Activated naive CD8-positive, alpha-beta T cell (primary cell): ENCODE measurements around the gene NSUN6.

Experiments used
- H3K27ac Mint-ChIP-seq: one replicate; pipeline ENCODE4 v1.8.0; 2021; ENCODE audit warnings: mixed read lengths
- H3K27me3 Mint-ChIP-seq: one replicate; pipeline ENCODE4 v1.8.0; 2021; ENCODE audit warnings: mixed read lengths
- H3K36me3 Mint-ChIP-seq: one replicate; pipeline ENCODE4 v1.8.0; 2021; ENCODE audit warnings: mixed read lengths
- H3K4me1 Mint-ChIP-seq: one replicate; pipeline ENCODE4 v1.8.0; 2021; ENCODE audit warnings: low read depth, mixed read lengths
- H3K4me3 Mint-ChIP-seq: one replicate; pipeline ENCODE4 v1.8.0; 2021; ENCODE audit warnings: mild to moderate bottlenecking, mixed read lengths
- H3K9me3 Mint-ChIP-seq: one replicate; pipeline ENCODE4 v1.8.0; 2021; ENCODE audit warnings: low read depth, mixed read lengths

The NSUN6 gene

GRCh38 chr10:18651324-18652007 lies at the start of gene NSUN6:
Gene NSUN6, minus strand, starts transcription at chr10:18651587. Its CDS starts 384 bp downstream, at chr10:18651203.
- H3K9me3 Mint-ChIP-seq, result no peaks in the 10 kb centered on the region
- peaks cover 2% of the 10 kb centered on the region for H3K36me3 Mint-ChIP-seq
- peak within 1 kb of the TSS; percentile 96 for H3K27ac Mint-ChIP-seq
- no peaks in the 10 kb centered on the region for H3K27me3 Mint-ChIP-seq
- H3K4me1 Mint-ChIP-seq, result peaks cover 43% of the 10 kb centered on the region
- peak within 1 kb of the TSS; percentile 95 for H3K4me3 Mint-ChIP-seq

DNA sequence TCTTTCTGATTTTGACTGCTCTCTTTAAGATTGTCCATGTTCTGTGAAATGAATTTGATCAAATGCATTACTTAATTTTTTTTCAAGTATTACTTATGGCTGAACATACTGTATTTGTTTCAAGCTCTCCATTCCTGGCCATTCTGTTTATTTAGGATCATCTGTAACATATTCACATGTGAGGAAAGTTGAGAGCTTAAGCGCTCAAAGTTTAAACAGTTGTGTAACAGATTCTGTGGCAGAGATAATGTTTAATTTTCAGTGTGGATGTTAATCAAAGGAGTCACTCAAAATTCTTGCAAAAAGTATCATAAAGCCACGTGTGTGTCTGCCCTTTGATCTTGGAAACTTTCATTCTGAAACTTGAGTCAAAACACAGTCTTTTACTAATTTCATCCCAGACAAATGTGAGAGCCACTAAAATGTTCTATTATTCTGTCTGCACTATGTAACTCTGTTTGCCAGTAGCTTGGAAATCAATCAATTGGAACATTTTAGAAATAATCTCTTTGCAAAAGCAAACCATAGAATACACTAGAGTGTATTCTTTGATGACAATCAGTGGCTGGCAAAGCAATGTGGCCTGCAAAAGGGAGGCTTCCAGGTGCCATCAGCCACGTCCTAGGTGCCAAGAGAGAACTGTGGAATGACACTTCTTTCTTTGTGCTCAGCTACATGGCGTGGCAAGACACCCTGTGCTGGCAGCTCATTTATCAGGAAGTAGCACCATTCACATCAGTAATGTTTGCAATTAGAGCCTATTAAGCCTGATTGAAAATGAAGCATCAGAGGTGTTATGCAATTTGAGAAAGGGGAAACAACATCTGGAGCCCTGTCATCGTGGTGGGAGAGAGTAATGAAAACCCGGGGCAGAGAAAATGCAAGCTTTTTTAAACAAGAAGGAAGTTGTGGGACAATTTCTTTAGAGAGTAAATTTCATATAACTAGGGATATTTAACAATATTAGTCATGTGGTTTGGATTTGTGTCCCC lies 48.8 kb upstream of the NSUN6 start:
- H3K36me3 Mint-ChIP-seq, result no peaks in the 10 kb centered on the region
- peaks cover 5% of the 10 kb centered on the region for H3K9me3 Mint-ChIP-seq
- H3K4me3 Mint-ChIP-seq, result no peak overlapping the region
- H3K27me3 Mint-ChIP-seq, result no peaks in the 10 kb centered on the region
- no peaks in the 10 kb centered on the region for H3K4me1 Mint-ChIP-seq
- no peak overlapping the region for H3K27ac Mint-ChIP-seq

GRCh38 chr10:18690541-18690940 lies 39.2 kb upstream of the NSUN6 start:
- no peaks in the 10 kb centered on the region for H3K9me3 Mint-ChIP-seq
- H3K36me3 Mint-ChIP-seq, result no peaks in the 10 kb centered on the region
- H3K27ac Mint-ChIP-seq, result no peak overlapping the region
- H3K4me3 Mint-ChIP-seq, result no peak overlapping the region
- H3K4me1 Mint-ChIP-seq, result no peaks in the 10 kb centered on the region
- peaks cover 2% of the 10 kb centered on the region for H3K27me3 Mint-ChIP-seq

DNA sequence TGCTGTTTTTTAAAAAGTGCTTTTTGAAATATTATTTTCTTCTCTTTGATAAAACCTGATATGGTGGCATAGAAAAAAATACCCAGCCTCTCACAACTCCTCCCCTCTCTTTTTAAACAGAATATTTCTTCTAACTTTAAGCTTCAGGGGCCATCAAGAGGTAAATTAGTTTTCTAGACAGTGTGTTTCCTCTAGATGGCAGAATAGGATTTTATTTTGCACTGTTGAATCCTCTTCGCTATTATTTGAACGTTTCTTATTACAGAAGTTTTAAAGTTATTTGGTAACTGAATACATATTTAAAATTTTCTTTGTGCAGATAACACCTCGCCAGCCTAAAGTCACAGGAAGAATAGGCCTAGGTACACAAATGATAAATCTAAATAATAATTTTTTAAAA lies 38.1 kb upstream of the NSUN6 start:
- Mint-ChIP-seq H3K36me3 (no peaks in the 10 kb centered on the region), H3K9me3 (no peaks in the 10 kb centered on the region), H3K27me3 (peaks cover 2% of the 10 kb centered on the region), H3K27ac (no peak overlapping the region), H3K4me3 (no peak overlapping the region), H3K4me1 (peaks cover 8% of the 10 kb centered on the region)

- Mint-ChIP-seq H3K4me1 (peaks cover 15% of the 10 kb centered on the region), H3K9me3 (no peaks in the 10 kb centered on the region), H3K27me3 (peaks cover 2% of the 10 kb centered on the region), H3K4me3 (no peak overlapping the region), H3K27ac (no peak overlapping the region), H3K36me3 (peaks cover 2% of the 10 kb centered on the region)
Measured at GRCh38 chr10:18687706-18688105, 36.3 kb upstream of the NSUN6 start.

DNA sequence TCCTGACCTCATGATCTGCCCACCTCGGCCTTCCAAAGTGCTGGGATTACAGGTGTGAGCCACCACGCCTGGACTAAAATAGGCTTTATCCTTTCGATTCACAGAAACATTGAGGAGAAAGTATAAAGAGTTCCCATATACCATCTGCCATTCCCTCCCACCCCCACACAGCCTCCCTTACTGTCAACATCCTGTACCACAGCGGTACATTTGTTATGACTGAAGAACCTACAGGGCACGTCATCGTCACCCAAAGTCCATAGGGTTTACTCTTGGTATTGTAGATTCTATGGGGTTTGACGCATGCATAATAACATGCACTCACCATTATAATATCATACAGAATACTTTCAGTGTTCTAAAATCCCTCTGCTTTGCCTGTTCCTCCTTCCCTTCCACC lies 35.8 kb upstream of the NSUN6 start:
- no peak overlapping the region for H3K4me3 Mint-ChIP-seq
- no peak overlapping the region for H3K27ac Mint-ChIP-seq
- H3K4me1 Mint-ChIP-seq, result peaks cover 21% of the 10 kb centered on the region
- peaks cover 2% of the 10 kb centered on the region for H3K36me3 Mint-ChIP-seq
- H3K9me3 Mint-ChIP-seq, result no peaks in the 10 kb centered on the region
- peaks cover 2% of the 10 kb centered on the region for H3K27me3 Mint-ChIP-seq

DNA sequence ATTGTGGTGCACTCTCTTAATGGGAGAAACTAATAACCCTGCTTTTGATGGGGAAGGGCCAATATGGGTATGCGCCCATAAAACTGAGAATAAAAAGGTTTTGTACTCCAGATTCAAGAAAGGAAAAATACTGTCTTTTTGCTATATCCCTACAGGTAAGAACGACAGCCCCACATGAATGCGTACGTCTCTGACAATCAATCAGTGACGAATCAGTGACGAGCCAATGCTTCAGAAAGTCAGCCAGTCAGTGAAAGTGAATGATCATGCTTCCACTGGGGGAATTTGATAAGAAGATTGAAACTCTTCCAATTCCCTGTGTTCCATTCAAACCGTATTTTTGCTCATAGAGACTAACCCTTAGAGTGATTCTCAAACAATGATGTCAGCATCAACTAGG lies 34.2 kb upstream of the NSUN6 start:
- H3K4me1 Mint-ChIP-seq, result peaks cover 22% of the 10 kb centered on the region
- H3K36me3 Mint-ChIP-seq, result peaks cover 2% of the 10 kb centered on the region
- H3K27ac Mint-ChIP-seq, result no peak overlapping the region
- no peaks in the 10 kb centered on the region for H3K9me3 Mint-ChIP-seq
- no peak overlapping the region for H3K4me3 Mint-ChIP-seq
- H3K27me3 Mint-ChIP-seq, result peaks cover 2% of the 10 kb centered on the region

DNA sequence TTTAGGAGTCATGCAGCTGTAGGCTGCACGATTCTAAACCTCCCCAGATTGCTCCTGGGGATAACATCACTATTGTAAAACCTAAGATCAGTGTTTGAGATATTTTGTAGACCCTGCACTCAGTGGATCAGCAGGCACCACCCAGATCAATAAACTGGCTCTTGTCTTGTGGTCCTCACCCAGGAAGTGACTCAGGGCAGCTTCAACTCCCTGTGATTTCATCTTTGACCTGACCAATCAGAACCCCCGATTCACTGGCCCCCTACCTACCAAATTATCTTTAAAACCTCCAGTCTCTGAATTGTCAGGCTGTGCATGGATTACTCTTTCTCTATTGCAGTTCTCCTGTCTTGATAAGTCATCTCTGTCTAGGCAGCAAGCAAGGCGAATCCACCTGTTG lies 33.6 kb upstream of the NSUN6 start:
- H3K27ac Mint-ChIP-seq, result no peak overlapping the region
- peaks cover 2% of the 10 kb centered on the region for H3K27me3 Mint-ChIP-seq
- peaks cover 2% of the 10 kb centered on the region for H3K36me3 Mint-ChIP-seq

GRCh38 chr10:18684416-18684815 lies 33.0 kb upstream of the NSUN6 start:
- H3K4me1 Mint-ChIP-seq, result peaks cover 22% of the 10 kb centered on the region
- H3K4me3 Mint-ChIP-seq, result no peak overlapping the region
- H3K27me3 Mint-ChIP-seq, result peaks cover 2% of the 10 kb centered on the region
- no peak overlapping the region for H3K27ac Mint-ChIP-seq
- no peaks in the 10 kb centered on the region for H3K9me3 Mint-ChIP-seq
- peaks cover 2% of the 10 kb centered on the region for H3K36me3 Mint-ChIP-seq

More for the DNA sequence above, 33.6 kb upstream of the NSUN6 start:
- Mint-ChIP-seq H3K4me3 (no peak overlapping the region), H3K9me3 (no peaks in the 10 kb centered on the region), H3K4me1 (peaks cover 22% of the 10 kb centered on the region)

DNA sequence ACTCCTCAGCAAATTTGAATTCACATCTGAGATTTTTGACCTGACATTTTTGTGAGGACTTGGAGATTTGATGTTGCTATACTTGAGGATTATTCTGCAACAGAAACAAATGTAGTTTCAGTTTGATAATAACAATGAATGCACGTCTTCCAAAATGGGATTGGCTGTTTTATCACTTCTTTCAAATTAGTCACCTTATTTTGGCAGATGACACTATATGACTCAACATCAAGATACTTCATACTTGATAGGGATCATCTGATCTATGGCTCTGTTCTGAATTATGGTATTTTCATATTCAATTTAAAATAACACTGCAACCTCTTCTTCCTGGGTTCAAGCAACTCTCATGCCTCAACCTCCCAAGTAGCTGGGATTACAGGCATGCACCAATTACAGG lies 32.0 kb upstream of the NSUN6 start:
- Mint-ChIP-seq H3K9me3 (no peaks in the 10 kb centered on the region), H3K4me1 (peaks cover 22% of the 10 kb centered on the region), H3K4me3 (no peak overlapping the region), H3K36me3 (peaks cover 2% of the 10 kb centered on the region), H3K27me3 (no peaks in the 10 kb centered on the region), H3K27ac (no peak overlapping the region)

DNA sequence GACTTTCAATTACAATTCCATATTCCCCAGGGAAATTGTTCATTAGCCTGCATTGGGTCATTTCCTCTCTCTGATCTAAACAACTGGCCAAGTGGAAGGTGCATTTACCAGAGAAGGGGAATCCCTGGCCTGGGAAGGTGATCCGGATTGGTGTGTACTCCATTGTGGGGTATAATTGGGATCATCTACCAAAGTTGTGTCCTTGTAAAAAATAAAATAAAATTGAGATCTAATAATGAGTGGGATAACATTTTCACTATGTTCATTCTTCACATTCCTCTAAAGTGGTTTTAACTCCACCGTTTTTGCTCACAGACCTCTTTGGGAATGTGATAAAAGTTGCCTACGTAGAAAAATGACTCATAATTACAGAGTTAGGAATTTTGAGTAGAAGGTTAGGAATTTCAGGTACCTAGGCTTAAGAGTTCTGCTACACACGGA lies 30.6 kb upstream of the NSUN6 start:
- H3K27me3 Mint-ChIP-seq, result no peaks in the 10 kb centered on the region
- H3K36me3 Mint-ChIP-seq, result peaks cover 2% of the 10 kb centered on the region
- H3K27ac Mint-ChIP-seq, result no peak overlapping the region
- H3K9me3 Mint-ChIP-seq, result no peaks in the 10 kb centered on the region
- peaks cover 22% of the 10 kb centered on the region for H3K4me1 Mint-ChIP-seq
- H3K4me3 Mint-ChIP-seq, result no peak overlapping the region

DNA sequence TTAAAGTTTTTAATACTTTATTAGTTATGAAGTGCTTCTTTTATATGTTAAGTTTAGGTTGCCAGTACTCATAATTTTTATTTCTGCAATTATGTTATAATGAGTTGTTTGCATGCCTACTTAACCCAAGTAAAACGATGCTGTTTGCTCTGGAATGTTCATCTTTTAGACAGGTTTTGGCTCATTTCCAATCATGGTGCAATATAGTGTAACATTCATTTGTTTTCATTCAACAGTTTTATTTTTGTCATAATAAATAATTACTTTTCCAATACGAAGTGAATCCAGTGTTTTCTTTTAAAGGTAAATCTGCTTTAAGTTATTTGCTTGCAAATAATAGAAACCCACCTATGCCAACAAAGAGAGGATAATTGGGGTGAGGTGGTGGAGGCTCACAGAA lies 30.0 kb upstream of the NSUN6 start:
- Mint-ChIP-seq H3K36me3 (peaks cover 2% of the 10 kb centered on the region), H3K4me1 (peaks cover 22% of the 10 kb centered on the region), H3K27me3 (no peaks in the 10 kb centered on the region), H3K27ac (no peak overlapping the region), H3K4me3 (no peak overlapping the region), H3K9me3 (no peaks in the 10 kb centered on the region)

DNA sequence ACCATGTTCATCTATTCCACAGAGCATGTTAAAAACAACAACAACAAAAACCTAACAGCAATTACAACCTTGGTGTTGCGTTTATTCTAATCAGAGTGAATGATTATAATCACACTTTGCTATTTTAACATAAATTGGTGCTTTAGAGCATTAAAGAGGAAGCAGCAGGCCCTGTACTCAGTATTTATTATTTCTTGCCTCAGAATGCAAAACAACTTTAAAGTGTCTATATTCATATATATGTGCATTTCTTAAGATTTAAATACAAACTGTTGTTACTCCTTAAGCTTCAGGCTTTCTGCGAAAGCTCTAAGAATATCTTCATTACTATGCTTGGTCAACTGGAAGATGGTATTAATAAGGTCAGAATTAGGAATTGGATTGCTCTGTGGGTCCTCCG lies 29.4 kb upstream of the NSUN6 start:
- no peaks in the 10 kb centered on the region for H3K9me3 Mint-ChIP-seq
- peaks cover 2% of the 10 kb centered on the region for H3K36me3 Mint-ChIP-seq
- no peak overlapping the region for H3K4me3 Mint-ChIP-seq
- no peaks in the 10 kb centered on the region for H3K27me3 Mint-ChIP-seq
- peaks cover 22% of the 10 kb centered on the region for H3K4me1 Mint-ChIP-seq
- H3K27ac Mint-ChIP-seq, result peak overlapping the region; percentile 51

GRCh38 chr10:18675086-18675801 lies 23.9 kb upstream of the NSUN6 start:
- Mint-ChIP-seq H3K9me3 (no peaks in the 10 kb centered on the region), H3K27ac (no peak overlapping the region), H3K27me3 (no peaks in the 10 kb centered on the region), H3K36me3 (peaks cover 4% of the 10 kb centered on the region), H3K4me3 (no peak overlapping the region), H3K4me1 (peaks cover 4% of the 10 kb centered on the region)

- Mint-ChIP-seq H3K27ac (no peak overlapping the region), H3K9me3 (no peaks in the 10 kb centered on the region), H3K4me3 (no peak overlapping the region)
Measured at GRCh38 chr10:18668026-18668425, 16.6 kb upstream of the NSUN6 start.

More at GRCh38 chr10:18668026-18668425, 16.6 kb upstream of the NSUN6 start:
- peaks cover 32% of the 10 kb centered on the region for H3K4me1 Mint-ChIP-seq
- H3K36me3 Mint-ChIP-seq, result peaks cover 7% of the 10 kb centered on the region
- no peaks in the 10 kb centered on the region for H3K27me3 Mint-ChIP-seq
